GM23338 (cell line): ENCODE results near the gene AFF3. TPM values are rescaled to one million over a fixed set of nuclear protein-coding genes. Genes with fewer than 3 reads are reported as not detected.

Experiments used
- ATAC-seq: fragments of 200-7000 bp; cut with Tn5 transposase; 3 replicates; pipeline ENCODE4 v1.9.1; 2020
- DNase-seq: peaks from one replicate; pipeline ENCODE4 v3.0.0-alpha.2; 2015; ENCODE audit warnings: low spot score
- H2AFZ ChIP-seq: fragments of 200-600 bp; sonication (generic); 2 replicates; pipeline ENCODE4 v1.8.0; 2016; ENCODE audit warnings: antibody characterized with exemption, mild to moderate bottlenecking, moderate library complexity
- H3F3A ChIP-seq: fragments of 200-600 bp; sonication (generic); replicated peaks from 2 replicates; pipeline ENCODE4 v1.8.0; 2017; ENCODE audit warnings: antibody characterized with exemption, mixed run types, low read depth
- H3K27ac ChIP-seq: fragments of 200-600 bp; sonication (generic); 2 replicates; pipeline ENCODE4 v1.6.1; 2016; ENCODE audit warnings: low read depth
- H3K27me3 ChIP-seq: fragments of 200-600 bp; sonication (generic); 2 replicates; pipeline ENCODE4 v1.8.0; 2016; ENCODE audit warnings: mild to moderate bottlenecking, mixed run types, moderate library complexity; ENCODE audit not compliant: insufficient read depth
- H3K36me3 ChIP-seq: fragments of 200-600 bp; sonication (generic); 2 replicates; pipeline ENCODE4 v1.8.0; 2016; ENCODE audit warnings: mild to moderate bottlenecking; ENCODE audit not compliant: insufficient read depth
- H3K4me1 ChIP-seq: fragments of 200-600 bp; sonication (generic); 2 replicates; pipeline ENCODE4 v1.8.0; 2016; ENCODE audit warnings: mild to moderate bottlenecking, moderate library complexity; ENCODE audit not compliant: insufficient read depth
- H3K4me2 ChIP-seq: fragments of 200-600 bp; sonication (generic); 2 replicates; pipeline ENCODE4 v1.7.1; 2017; ENCODE audit warnings: mixed run types
- H3K4me3 ChIP-seq: fragments of 200-600 bp; sonication (generic); 2 replicates; pipeline ENCODE4 v1.6.1; 2016; ENCODE audit warnings: mixed run types
- H3K79me2 ChIP-seq: fragments of 200-600 bp; sonication (generic); replicated peaks from 2 replicates; pipeline ENCODE4 v1.8.0; 2017; ENCODE audit warnings: mild to moderate bottlenecking; ENCODE audit not compliant: insufficient read depth
- H3K9me2 ChIP-seq: fragments of 200-600 bp; sonication (generic); 2 replicates; pipeline ENCODE4 v1.8.0; 2017; ENCODE audit not compliant: insufficient read depth
- H4K20me1 ChIP-seq: fragments of 200-600 bp; sonication (generic); replicated peaks from 2 replicates; pipeline ENCODE4 v1.8.0; 2017; ENCODE audit warnings: mild to moderate bottlenecking; ENCODE audit not compliant: insufficient read depth
- H3K27ac Mint-ChIP-seq: 2 replicates; pipeline ENCODE4 v1.8.0; 2020; ENCODE audit warnings: inconsistent platforms, mild to moderate bottlenecking, moderate library complexity, mixed read lengths
- H3K27me3 Mint-ChIP-seq: 3 replicates; pipeline ENCODE4 v1.8.0; 2022; ENCODE audit warnings: low read depth, mild to moderate bottlenecking, moderate library complexity, mixed read lengths, inconsistent platforms; ENCODE audit not compliant: insufficient read depth, poor library complexity
- H3K36me3 Mint-ChIP-seq: 3 replicates; pipeline ENCODE4 v1.8.0; 2021; ENCODE audit warnings: low read depth, mild to moderate bottlenecking, inconsistent platforms, moderate library complexity, mixed read lengths
- H3K4me1 Mint-ChIP-seq: 3 replicates; pipeline ENCODE4 v1.8.0; 2020; ENCODE audit warnings: mild to moderate bottlenecking, inconsistent platforms, mixed read lengths
- H3K4me3 Mint-ChIP-seq: 3 replicates; pipeline ENCODE4 v1.8.0; 2021; ENCODE audit warnings: moderate library complexity, mild to moderate bottlenecking, inconsistent platforms, mixed read lengths
- H3K9me3 Mint-ChIP-seq: 3 replicates; pipeline ENCODE4 v1.8.0; 2020; ENCODE audit warnings: moderate library complexity, mild to moderate bottlenecking, inconsistent platforms, mixed read lengths
- CREB1 ChIP-seq: fragments of 250-450 bp; sonication (Bioruptor Pico); IDR thresholded peaks from 2 replicates; pipeline ENCODE4 v1.5.0; 2020; ENCODE audit warnings: low read depth, mild to moderate bottlenecking, moderate library complexity
- EZH2 ChIP-seq: fragments of 200-600 bp; sonication (generic); IDR thresholded peaks from one replicate; pipeline ENCODE4 v1.8.0; 2017; ENCODE audit warnings: antibody characterized with exemption, mild to moderate bottlenecking, low read depth; ENCODE audit not compliant: unreplicated experiment
- EZH2phosphoT487 ChIP-seq: fragments of 200-600 bp; sonication (generic); IDR thresholded peaks from one replicate; pipeline ENCODE4 v1.8.1; 2018; ENCODE audit warnings: antibody characterized with exemption; ENCODE audit not compliant: unreplicated experiment
- JUNB ChIP-seq: IDR thresholded peaks from one replicate; pipeline ENCODE4 v1.6.1; 2016; ENCODE audit warnings: antibody characterized with exemption; ENCODE audit not compliant: unreplicated experiment
- NANOG ChIP-seq: IDR thresholded peaks from 2 replicates; pipeline ENCODE4 v1.6.1; 2016; ENCODE audit warnings: antibody characterized with exemption, borderline replicate concordance
- POLR2AphosphoS5 ChIP-seq: IDR thresholded peaks from 2 replicates; pipeline ENCODE4 v1.6.1; 2016; ENCODE audit warnings: antibody characterized with exemption, low read depth
- STAT1 ChIP-seq: IDR thresholded peaks from one replicate; pipeline ENCODE4 v1.6.1; 2016; ENCODE audit warnings: antibody characterized with exemption; ENCODE audit not compliant: unreplicated experiment
- ZNF114 ChIP-seq: fragments of 250-450 bp; sonication (Bioruptor Pico); IDR thresholded peaks from 2 replicates; pipeline ENCODE4 v1.5.0; 2020; ENCODE audit warnings: mild to moderate bottlenecking, moderate library complexity
- ZNF331 ChIP-seq: fragments of 250-450 bp; sonication (Bioruptor Pico); IDR thresholded peaks from 2 replicates; pipeline ENCODE4 v1.5.0; 2020; ENCODE audit warnings: low read depth, mild to moderate bottlenecking, moderate library complexity
- polyA plus RNA-seq: library from polyadenylated mRNA; unstranded; fragments of >200 nt; fragmentation: Nextera tagmentation; extraction: Ambion mirVana; gene quantifications from 2 replicates; pipeline ENCODE4 v1.2.1, GENCODE V29; 2016
- total RNA-seq: library from RNA; depleted of rRNA; stranded (reverse); fragments of >200 nt; shearing (Covaris generic); gene quantifications from 2 replicates; pipeline ENCODE4 v1.2.3, GENCODE V29; 2014
- TF ChIP-seq, protein P1 (sequence below): IDR thresholded peaks from one replicate; pipeline ENCODE4 v1.6.1; 2018; ENCODE audit warnings: antibody characterized with exemption; ENCODE audit not compliant: unreplicated experiment
- TF ChIP-seq, protein P2 (sequence below): fragments of 250-450 bp; sonication (Bioruptor Pico); IDR thresholded peaks from 2 replicates; pipeline ENCODE4 v1.5.0; 2020; ENCODE audit warnings: mild to moderate bottlenecking, moderate library complexity
- TF ChIP-seq, protein P3 (sequence below): IDR thresholded peaks from 2 replicates; pipeline ENCODE4 v1.6.1; 2016; ENCODE audit warnings: antibody characterized with exemption
- TF ChIP-seq, protein P4 (sequence below), 2 experiments: fragments of 200-600 bp in 1 of 2; sonication (generic) in 1 of 2; conservative IDR thresholded peaks; 2 replicates each; pipeline versions ENCODE4 v1.5.1 to v1.6.1; 2016 to 2017; ENCODE audit warnings: antibody characterized with exemption in 2 of 2, low read depth in 2 of 2, mild to moderate bottlenecking in 2 of 2, moderate library complexity in 1 of 2

Gene AFF3
- total and polyA plus RNA-seq, 2 experiments from 2014 or later, result 0.73 to 1.4 TPM

DNA sequence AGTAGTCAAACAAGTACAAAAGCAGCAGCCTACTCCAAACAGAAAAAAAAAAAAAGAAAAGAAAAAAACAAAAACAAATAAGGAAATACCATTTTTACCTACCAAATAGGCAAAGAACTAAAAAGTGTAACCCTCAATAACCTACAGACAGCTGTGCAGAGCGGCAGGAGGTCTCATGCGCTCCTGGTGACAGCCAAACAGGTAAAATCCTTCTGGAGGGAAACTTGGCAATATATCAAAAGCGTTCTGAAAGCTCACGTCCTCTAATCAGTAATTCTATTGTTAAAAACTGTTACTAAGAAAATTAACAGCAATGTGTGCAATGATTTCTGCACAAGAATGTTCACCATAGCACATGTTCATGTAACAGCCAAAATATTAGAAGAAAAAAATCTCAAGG, 105.6 kb downstream of the AFF3 start:
- H3K27ac Mint-ChIP-seq, result no peak overlapping the region
- no peaks in the 10 kb centered on the region for H3K79me2 ChIP-seq
- no peaks in the 10 kb centered on the region for H3K36me3 ChIP-seq
- no peaks in the 10 kb centered on the region for H3K27me3 ChIP-seq
- ATAC-seq, result no peak
- no peak for TF ChIP-seq CREB1 (CRISPR knock-in tag)
- no peak for TF ChIP-seq NANOG
- no peak for TF ChIP-seq STAT1
- no peak for TF ChIP-seq EZH2
- no peak for TF ChIP-seq JUNB
- TF ChIP-seq, protein P1, sequence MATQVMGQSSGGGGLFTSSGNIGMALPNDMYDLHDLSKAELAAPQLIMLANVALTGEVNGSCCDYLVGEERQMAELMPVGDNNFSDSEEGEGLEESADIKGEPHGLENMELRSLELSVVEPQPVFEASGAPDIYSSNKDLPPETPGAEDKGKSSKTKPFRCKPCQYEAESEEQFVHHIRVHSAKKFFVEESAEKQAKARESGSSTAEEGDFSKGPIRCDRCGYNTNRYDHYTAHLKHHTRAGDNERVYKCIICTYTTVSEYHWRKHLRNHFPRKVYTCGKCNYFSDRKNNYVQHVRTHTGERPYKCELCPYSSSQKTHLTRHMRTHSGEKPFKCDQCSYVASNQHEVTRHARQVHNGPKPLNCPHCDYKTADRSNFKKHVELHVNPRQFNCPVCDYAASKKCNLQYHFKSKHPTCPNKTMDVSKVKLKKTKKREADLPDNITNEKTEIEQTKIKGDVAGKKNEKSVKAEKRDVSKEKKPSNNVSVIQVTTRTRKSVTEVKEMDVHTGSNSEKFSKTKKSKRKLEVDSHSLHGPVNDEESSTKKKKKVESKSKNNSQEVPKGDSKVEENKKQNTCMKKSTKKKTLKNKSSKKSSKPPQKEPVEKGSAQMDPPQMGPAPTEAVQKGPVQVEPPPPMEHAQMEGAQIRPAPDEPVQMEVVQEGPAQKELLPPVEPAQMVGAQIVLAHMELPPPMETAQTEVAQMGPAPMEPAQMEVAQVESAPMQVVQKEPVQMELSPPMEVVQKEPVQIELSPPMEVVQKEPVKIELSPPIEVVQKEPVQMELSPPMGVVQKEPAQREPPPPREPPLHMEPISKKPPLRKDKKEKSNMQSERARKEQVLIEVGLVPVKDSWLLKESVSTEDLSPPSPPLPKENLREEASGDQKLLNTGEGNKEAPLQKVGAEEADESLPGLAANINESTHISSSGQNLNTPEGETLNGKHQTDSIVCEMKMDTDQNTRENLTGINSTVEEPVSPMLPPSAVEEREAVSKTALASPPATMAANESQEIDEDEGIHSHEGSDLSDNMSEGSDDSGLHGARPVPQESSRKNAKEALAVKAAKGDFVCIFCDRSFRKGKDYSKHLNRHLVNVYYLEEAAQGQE, result no peak
- TF ChIP-seq, protein P2, sequence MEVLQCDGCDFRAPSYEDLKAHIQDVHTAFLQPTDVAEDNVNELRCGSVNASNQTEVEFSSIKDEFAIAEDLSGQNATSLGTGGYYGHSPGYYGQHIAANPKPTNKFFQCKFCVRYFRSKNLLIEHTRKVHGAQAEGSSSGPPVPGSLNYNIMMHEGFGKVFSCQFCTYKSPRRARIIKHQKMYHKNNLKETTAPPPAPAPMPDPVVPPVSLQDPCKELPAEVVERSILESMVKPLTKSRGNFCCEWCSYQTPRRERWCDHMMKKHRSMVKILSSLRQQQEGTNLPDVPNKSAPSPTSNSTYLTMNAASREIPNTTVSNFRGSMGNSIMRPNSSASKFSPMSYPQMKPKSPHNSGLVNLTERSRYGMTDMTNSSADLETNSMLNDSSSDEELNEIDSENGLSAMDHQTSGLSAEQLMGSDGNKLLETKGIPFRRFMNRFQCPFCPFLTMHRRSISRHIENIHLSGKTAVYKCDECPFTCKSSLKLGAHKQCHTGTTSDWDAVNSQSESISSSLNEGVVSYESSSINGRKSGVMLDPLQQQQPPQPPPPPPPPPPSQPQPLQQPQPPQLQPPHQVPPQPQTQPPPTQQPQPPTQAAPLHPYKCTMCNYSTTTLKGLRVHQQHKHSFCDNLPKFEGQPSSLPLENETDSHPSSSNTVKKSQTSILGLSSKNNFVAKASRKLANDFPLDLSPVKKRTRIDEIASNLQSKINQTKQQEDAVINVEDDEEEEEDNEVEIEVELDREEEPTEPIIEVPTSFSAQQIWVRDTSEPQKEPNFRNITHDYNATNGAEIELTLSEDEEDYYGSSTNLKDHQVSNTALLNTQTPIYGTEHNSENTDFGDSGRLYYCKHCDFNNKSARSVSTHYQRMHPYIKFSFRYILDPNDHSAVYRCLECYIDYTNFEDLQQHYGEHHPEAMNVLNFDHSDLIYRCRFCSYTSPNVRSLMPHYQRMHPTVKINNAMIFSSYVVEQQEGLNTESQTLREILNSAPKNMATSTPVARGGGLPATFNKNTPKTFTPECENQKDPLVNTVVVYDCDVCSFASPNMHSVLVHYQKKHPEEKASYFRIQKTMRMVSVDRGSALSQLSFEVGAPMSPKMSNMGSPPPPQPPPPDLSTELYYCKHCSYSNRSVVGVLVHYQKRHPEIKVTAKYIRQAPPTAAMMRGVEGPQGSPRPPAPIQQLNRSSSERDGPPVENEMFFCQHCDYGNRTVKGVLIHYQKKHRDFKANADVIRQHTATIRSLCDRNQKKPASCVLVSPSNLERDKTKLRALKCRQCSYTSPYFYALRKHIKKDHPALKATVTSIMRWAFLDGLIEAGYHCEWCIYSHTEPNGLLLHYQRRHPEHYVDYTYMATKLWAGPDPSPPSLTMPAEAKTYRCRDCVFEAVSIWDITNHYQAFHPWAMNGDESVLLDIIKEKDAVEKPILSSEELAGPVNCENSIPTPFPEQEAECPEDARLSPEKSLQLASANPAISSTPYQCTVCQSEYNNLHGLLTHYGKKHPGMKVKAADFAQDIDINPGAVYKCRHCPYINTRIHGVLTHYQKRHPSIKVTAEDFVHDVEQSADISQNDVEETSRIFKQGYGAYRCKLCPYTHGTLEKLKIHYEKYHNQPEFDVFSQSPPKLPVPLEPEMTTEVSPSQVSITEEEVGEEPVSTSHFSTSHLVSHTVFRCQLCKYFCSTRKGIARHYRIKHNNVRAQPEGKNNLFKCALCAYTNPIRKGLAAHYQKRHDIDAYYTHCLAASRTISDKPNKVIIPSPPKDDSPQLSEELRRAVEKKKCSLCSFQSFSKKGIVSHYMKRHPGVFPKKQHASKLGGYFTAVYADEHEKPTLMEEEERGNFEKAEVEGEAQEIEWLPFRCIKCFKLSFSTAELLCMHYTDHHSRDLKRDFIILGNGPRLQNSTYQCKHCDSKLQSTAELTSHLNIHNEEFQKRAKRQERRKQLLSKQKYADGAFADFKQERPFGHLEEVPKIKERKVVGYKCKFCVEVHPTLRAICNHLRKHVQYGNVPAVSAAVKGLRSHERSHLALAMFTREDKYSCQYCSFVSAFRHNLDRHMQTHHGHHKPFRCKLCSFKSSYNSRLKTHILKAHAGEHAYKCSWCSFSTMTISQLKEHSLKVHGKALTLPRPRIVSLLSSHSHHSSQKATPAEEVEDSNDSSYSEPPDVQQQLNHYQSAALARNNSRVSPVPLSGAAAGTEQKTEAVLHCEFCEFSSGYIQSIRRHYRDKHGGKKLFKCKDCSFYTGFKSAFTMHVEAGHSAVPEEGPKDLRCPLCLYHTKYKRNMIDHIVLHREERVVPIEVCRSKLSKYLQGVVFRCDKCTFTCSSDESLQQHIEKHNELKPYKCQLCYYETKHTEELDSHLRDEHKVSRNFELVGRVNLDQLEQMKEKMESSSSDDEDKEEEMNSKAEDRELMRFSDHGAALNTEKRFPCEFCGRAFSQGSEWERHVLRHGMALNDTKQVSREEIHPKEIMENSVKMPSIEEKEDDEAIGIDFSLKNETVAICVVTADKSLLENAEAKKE (CRISPR knock-in tag), result no peak
- TF ChIP-seq, protein P3, sequence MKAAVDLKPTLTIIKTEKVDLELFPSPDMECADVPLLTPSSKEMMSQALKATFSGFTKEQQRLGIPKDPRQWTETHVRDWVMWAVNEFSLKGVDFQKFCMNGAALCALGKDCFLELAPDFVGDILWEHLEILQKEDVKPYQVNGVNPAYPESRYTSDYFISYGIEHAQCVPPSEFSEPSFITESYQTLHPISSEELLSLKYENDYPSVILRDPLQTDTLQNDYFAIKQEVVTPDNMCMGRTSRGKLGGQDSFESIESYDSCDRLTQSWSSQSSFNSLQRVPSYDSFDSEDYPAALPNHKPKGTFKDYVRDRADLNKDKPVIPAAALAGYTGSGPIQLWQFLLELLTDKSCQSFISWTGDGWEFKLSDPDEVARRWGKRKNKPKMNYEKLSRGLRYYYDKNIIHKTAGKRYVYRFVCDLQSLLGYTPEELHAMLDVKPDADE, result no peak
- no peak for TF ChIP-seq ZNF114 (CRISPR knock-in tag)
- TF ChIP-seq, protein P4, sequence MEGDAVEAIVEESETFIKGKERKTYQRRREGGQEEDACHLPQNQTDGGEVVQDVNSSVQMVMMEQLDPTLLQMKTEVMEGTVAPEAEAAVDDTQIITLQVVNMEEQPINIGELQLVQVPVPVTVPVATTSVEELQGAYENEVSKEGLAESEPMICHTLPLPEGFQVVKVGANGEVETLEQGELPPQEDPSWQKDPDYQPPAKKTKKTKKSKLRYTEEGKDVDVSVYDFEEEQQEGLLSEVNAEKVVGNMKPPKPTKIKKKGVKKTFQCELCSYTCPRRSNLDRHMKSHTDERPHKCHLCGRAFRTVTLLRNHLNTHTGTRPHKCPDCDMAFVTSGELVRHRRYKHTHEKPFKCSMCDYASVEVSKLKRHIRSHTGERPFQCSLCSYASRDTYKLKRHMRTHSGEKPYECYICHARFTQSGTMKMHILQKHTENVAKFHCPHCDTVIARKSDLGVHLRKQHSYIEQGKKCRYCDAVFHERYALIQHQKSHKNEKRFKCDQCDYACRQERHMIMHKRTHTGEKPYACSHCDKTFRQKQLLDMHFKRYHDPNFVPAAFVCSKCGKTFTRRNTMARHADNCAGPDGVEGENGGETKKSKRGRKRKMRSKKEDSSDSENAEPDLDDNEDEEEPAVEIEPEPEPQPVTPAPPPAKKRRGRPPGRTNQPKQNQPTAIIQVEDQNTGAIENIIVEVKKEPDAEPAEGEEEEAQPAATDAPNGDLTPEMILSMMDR (conservative IDR thresholded peaks at IDR 0.05; ENCODE audit: low read depth in 2 of 2), result no peak
- no peak for TF ChIP-seq EZH2phosphoT487
- TF ChIP-seq POLR2AphosphoS5, result no peak
- no peak for TF ChIP-seq ZNF331 (CRISPR knock-in tag)
- no peaks in the 10 kb centered on the region for H3K9me3 Mint-ChIP-seq
- no peaks in the 10 kb centered on the region for H3K9me2 ChIP-seq
- DNase-seq, result no peak
- H3K36me3 Mint-ChIP-seq, result no peaks in the 10 kb centered on the region
- no peak overlapping the region for H3K4me3 Mint-ChIP-seq
- H3F3A ChIP-seq, result no peaks in the 10 kb centered on the region
- H3K4me3 ChIP-seq, result no peak overlapping the region
- peaks cover 13% of the 10 kb centered on the region; the same call in 2 of the 3 replicates for H3K4me1 Mint-ChIP-seq
- no peak overlapping the region for H2AFZ ChIP-seq
- H4K20me1 ChIP-seq, result no peaks in the 10 kb centered on the region
- no peak overlapping the region for H3K27ac ChIP-seq
- no peak overlapping the region for H3K4me2 ChIP-seq
- no peaks in the 10 kb centered on the region for H3K4me1 ChIP-seq
- peaks cover 4% of the 10 kb centered on the region for H3K27me3 Mint-ChIP-seq
